Measurements from ENCODE around the gene MICAL3.

Gene MICAL3

GRCh38 chr22:17910561-17911311 is 113.6 kb downstream of the MICAL3 start:
- DNase-seq, result peak; percentile 84

DNA sequence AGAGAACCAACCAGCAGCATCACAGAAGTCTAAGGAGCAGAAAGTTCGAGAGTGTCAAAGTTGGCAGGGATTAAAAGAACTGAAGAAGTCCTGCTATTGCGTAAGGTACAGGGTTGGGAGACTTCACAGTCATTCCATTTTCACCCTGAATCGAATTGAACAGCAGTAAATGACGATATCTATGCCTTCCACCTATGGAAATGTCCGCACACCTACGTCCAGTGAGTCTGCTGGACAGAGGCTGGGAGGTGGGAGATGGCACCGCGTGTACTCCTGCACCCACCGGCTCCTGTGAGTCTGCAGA is 116.7 kb downstream of the MICAL3 start:
- DNase-seq, result no peak

GRCh38 chr22:17906978-17907747 is 117.2 kb downstream of the MICAL3 start:
- DNase-seq, result no peak

DNA sequence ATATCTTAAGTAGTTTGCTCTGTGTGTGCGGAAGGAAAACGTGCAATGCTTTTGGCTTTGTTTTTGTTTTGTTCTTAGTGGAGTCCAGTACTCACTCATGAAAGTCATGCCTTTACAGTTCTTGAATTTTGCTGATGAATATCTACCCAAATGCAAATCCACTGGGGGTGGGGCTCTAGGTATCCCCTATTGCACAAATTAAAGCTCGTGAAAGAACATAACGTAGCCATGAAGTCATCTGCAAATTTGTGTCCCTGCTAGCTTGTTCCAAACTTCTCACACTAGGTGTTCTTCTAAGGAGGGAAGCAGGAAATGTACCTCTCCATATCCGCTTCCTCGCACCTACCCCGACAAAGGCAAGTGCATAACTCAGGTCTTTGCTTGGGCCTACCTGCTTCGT is 118.9 kb downstream of the MICAL3 start:
- DNase-seq, result no peak

DNA sequence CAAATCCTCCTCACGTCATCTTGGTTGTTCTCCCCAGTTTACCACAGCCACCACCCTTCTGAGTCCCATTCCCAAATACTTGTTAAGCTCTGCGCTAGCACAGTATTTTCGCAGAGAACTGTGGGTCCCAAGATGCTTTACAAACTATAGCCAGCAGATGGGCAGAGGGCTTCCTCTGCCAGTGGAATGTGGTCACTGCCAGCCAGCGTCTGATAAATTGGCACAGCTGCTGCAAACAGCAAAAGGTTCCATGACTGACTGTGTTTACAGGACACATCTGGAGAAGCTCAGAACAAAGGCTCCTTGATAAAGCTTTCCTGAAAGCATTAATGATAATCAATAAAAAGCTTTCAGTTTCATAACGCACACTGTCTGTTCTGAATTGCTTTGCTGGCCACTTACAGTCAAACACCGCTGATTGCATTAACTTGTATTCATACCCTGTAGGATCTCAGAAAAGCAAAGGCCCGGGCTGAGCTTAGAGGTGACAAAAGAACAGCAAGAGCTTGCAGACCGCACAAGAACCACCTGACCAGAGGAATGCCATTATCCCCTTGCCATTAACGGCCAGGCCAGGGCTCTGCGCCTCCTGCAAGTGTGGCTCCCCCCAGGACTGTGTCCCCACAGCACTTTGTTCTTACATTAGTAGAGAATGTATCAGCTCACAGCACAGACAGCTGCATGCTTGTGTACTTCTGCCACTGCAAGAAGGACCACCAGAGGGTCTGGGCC is 120.6 kb downstream of the MICAL3 start:
- DNase-seq, result no peak

DNA sequence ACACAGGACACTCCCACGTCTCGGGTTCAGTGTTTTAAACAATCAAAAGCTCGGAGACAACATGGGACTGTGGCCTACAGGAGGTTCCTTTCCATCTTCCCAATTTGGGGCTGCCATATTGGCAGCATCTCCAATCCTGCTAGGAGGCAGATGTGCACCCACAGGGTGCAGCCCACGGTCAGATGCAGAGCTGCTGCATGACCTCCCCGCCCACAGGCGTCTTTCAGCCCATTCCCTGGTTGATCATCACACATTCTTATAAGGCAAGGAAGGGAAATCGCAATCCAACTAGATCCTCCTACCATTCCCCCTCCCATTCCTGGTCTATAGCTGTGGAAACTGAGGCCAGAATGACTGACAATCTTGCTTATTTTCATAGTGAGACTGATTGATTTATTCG is 121.4 kb downstream of the MICAL3 start:
- DNase-seq, result no peak

- no peak for DNase-seq
These were observed 126.0 kb downstream of the MICAL3 start for GRCh38 chr22:17898375-17898774.

- no peak for DNase-seq
These were observed 126.5 kb downstream of the MICAL3 start for GRCh38 chr22:17897858-17898257.

GRCh38 chr22:17897426-17897825 is 126.9 kb downstream of the MICAL3 start:
- DNase-seq, result no peak

- DNase-seq, result no peak
These were observed 127.8 kb downstream of the MICAL3 start for GRCh38 chr22:17896586-17896985.

GRCh38 chr22:17893900-17894535 is 130.3 kb downstream of the MICAL3 start:
- no peak for DNase-seq

- no peak for DNase-seq
These were observed 132.0 kb downstream of the MICAL3 start for GRCh38 chr22:17892376-17892775.

DNA sequence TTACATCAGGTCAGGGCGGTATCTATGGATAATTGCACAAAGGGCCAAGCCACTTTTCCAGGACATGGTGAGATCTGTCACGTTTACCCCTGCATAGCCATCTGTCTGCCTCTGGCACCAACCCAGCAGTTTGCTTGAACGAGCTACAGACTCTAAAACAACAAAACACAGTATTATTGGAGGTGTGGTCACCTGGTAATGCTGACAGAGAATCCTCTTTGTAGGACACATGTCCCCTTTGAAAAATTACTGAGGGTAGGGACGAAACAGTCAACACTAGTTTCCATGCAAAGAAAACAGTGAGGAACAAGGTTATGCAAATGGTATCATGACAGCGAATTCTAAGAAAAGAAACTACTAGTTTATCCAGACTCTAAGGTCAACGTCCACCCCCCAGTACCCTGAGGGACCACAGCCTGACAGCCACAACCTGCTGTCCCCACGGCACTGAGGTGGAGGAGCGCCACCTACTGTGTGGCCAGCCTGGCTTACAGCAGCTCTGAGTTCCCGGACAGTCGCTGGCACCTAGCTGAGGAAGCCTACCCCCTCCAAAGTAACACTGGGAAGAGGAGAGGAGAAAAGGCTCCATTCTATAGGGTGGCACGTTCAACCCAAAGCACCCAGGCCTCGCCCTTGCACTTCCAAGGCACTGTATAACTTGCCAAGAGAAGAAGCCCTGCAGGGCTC is 132.7 kb downstream of the MICAL3 start:
- DNase-seq, result no peak

GRCh38 chr22:17890892-17891291 is 133.5 kb downstream of the MICAL3 start:
- no peak for DNase-seq

- DNase-seq, result peak; percentile 42
These were observed 134.1 kb downstream of the MICAL3 start for GRCh38 chr22:17890245-17890671.

GRCh38 chr22:17888855-17889254 is 135.5 kb downstream of the MICAL3 start:
- DNase-seq, result no peak

GRCh38 chr22:17888439-17888838 is 135.9 kb downstream of the MICAL3 start:
- no peak for DNase-seq

DNA sequence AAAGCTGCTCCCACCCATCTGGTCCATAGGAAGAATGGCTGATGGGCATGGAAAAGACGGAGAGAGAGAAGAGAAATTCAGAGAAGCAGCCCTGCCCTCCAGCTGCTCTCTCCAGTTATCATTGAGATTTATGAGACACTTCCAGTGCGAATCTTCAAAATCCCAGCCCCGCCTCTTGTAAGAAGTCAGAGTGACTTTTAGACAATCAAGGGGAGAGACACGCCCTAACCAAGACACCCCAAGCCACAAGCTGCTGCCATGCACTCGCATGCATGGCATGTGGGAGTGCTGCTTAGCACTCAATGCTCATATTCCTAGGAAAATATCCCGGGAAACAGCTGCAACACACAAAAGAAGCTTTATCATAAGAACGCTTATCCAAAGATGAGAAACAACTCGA is 139.5 kb downstream of the MICAL3 start:
- no peak for DNase-seq

- no peak for DNase-seq
These were observed 140.3 kb downstream of the MICAL3 start for GRCh38 chr22:17884084-17884483.

DNA sequence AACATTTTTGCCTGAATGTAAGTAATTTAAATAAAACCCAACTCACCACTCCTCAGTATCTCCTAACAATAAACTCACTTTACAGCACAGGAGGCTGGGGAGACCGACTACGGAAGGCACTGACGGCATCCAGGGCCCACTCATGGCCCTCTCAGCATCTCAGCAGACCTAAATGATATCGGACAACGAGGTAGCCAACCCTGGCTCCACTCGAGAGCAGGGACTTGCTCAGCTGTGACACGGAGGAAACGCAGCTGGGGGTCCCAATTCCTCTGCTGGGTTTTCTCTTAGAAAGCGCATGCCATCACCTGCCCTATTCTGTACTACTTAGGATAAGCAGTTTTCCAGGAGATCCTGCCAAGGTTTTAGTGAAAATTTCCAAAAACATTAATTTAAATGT is 141.0 kb downstream of the MICAL3 start:
- no peak for DNase-seq

GRCh38 chr22:17882727-17883126 is 141.6 kb downstream of the MICAL3 start:
- no peak for DNase-seq

GRCh38 chr22:17882162-17882561 is 142.2 kb downstream of the MICAL3 start:
- DNase-seq, result no peak

DNA sequence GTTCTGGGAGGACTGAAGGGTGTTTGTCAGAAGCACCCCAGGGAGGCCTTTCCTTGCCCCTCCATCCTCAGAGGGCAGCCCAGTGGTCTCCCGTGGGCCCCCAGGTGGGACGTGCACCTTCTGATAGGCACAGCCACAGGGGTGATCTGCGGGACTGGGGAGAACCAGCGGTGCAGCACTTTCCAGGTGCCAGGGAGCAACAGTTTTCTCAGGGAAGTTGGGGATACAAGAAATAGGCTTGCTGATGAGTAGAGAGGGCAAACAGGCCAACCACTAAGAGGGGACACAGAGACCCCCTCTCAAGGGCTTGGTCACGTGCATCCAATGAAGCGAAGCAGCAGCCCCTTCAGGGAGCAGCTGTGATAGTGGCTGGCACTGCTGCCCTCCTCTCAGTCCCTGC is 143.0 kb downstream of the MICAL3 start:
- DNase-seq, result no peak
